D721Med (cell line): ENCODE data around the gene CHST13.

Experiments used
- DNase-seq: peaks from one replicate; pipeline ENCODE4 v3.0.0; 2011; ENCODE audit warnings: low spot score; ENCODE audit not compliant: insufficient read length
- FAIRE-seq: peaks from 2 replicates; lab custom pipeline; 2011; peaks lifted over from hg19 to GRCh38; lab: Jason Lieb, UNC
- TF ChIP-seq, protein P1 (sequence below): IDR thresholded peaks from 2 replicates; pipeline ENCODE4 v1.5.1; 2012; ENCODE audit warnings: mild to moderate bottlenecking, control low read depth; ENCODE audit not compliant: insufficient read depth; ENCODE audit errors: missing control alignments

Gene CHST13

DNA sequence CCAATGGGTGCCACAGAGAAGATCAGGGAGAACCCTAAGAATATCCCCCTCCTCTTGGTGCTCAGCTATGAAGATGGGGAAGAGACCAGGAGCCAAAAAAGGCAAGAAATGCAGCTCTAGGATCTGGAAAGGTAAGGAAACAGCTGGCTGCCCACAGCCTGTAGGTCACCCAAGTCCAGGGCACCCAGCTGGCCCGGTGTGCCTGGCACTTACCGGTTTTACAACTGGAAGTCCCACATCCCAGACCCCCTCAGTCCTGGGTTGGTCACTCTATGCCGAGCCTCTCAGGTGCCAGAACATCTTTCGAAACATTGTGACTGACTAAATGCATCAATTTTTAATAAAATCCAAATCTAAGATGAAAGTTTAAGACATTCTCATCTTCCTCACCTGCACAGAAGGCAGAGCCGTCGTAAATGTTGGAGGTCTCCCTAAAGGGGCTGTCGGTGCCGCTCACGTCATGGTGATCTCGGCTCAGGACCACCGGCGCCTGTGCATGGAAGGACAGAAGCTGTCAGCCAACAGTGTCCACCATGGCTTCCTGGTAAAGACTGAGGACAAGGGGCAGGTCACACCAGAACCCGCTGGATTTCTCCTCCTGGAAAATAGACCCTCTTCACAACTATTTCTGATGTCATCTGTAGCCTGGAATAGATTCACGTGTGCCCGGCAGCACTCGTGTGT lies 34.9 kb upstream of the CHST13 start:
- DNase-seq (no peak), FAIRE-seq (no peak)
- TF ChIP-seq, protein P1, sequence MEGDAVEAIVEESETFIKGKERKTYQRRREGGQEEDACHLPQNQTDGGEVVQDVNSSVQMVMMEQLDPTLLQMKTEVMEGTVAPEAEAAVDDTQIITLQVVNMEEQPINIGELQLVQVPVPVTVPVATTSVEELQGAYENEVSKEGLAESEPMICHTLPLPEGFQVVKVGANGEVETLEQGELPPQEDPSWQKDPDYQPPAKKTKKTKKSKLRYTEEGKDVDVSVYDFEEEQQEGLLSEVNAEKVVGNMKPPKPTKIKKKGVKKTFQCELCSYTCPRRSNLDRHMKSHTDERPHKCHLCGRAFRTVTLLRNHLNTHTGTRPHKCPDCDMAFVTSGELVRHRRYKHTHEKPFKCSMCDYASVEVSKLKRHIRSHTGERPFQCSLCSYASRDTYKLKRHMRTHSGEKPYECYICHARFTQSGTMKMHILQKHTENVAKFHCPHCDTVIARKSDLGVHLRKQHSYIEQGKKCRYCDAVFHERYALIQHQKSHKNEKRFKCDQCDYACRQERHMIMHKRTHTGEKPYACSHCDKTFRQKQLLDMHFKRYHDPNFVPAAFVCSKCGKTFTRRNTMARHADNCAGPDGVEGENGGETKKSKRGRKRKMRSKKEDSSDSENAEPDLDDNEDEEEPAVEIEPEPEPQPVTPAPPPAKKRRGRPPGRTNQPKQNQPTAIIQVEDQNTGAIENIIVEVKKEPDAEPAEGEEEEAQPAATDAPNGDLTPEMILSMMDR: no peak

DNA sequence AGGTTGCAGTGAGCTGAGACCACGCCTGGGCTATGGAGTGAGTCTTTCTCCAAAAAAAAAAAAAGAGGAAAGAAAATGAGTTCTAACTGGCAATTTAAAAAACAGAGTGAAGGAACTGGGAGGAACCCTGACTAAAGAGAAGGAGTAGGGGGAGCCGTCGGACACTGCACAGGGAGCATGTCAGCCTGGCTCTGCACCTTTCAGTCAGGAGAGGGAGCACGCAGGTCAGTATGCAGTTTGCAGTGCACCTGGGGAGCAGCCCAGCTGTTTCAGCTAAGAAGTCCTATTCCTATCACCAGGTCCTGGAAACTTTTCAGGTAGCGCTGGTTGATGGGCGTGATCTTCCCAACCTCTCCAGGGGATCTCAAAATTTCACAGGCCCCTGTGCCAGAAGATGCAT lies 33.3 kb upstream of the CHST13 start:
- no peak for DNase-seq
- no peak for FAIRE-seq
- TF ChIP-seq, protein P1: no peak

DNA sequence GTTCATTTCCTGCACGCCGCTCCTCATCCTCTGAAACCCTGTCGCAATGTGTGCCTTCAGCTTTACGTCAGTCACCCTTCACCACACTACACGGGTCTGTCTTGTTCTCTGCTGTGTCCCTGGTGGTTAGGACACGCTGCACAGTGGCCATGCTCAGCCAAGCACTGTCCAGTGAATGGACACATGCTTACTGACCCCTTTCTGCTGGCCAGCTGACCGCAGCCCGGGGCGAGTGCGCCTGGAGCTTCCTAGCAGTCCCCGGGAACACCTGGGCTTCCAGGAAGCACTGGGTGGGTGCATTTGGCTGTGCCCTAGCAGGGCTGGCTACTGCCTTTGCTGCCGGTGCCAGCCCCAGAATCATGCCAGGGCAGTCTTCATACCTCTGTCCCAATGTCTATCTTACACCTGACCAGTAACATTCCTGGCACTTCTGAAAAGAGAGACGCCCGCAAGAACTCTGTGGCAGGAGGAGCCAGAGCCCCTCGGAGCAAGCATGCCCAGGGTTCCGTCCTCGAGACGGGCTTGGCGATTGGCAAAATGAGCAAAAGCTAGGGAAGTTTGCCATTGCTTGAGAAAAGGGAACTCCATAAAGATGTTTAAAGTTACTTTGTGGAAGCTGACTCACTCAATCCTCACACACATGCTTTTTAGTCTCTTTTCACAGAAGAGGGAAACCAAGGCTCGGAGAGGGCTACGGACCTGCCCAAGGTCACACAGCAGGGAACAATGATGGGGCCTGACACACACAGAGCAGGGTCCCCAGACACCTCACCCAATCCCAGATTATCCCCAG lies 32.5 kb upstream of the CHST13 start:
- FAIRE-seq (no peak), DNase-seq (no peak)
- TF ChIP-seq, protein P1: no peak

DNA sequence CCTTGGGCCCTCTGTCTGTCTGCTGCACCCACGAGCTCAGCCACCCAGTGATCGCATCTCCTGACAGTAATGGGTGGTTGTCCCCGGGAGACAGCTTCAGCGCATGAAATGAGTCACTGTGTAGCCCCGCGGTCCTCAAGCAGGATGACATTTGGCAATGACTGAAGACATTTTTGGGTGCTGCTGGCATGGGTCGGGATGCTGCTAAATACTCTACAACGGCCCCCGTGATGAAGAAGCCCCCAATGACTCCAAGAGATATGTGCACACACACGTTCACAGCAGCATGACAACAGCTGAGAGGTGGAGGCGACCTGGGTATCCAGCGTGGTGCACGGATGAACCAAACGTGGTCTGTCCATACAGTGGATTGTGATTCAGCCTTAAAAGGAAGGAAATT lies 30.9 kb upstream of the CHST13 start:
- TF ChIP-seq, protein P1: no peak
- no peak for FAIRE-seq
- no peak for DNase-seq

DNA sequence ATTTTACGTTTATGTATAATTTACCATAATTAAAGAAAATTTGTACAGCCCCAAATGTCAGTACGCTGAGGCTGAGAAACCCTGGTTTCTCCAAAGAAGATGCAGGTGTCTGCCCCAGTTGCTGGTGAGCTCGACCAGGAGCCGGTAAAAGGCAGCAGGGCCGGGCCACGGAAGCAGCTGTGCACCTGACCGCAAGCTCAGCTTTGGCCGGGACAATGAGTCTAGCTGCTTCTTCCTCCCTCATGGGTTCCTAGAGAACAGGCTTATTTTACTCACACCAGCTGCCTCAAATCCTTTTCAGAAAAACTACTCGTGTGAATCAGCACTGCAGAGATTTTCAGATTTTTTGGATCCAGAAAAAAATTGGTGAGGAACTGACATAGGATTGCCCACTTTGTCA lies 30.2 kb upstream of the CHST13 start:
- no peak for FAIRE-seq
- DNase-seq: no peak
- TF ChIP-seq, protein P1: no peak

DNA sequence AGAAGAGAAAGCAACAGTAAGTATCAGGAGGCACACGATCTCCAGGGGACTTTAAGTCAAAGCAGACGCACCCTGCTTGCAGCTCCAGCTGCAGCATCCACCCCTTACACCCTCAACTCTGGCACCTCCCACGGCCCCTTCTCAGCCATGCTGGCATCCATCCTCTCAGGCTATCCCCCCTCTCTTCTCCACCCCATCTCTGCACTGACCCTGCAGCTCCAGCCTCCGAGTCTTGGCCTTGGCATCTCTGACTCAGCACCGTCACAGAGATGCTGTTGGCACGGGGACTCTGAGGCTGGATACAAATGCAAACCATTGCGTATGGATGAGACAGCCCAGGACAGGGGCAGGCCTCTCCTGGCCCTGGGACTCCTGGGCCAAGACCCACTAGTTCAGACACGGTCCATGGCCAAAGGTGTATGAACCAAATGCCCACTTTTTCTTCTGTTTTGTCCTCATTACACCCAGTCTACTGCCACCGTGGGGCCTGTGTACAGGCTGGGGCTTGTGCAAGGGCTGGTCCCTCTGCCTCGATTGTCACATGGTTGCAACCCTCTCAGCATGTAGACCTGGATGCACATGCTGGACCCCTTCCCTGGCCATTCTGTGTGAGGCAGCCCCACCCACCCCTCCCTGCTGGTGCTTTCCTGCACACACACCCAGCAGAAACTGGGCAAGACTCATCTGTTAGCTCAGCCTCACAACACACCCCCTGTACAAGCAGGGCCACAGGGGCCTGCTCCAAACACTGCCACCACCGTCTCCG lies 29.6 kb upstream of the CHST13 start:
- no peak for DNase-seq
- TF ChIP-seq, protein P1: no peak
- no peak for FAIRE-seq
